GM21723 (cell line): ENCODE measurements around the gene DPP4.

Experiments used
- ATAC-seq: cut with Tn5 transposase; IDR thresholded peaks from one replicate; pipeline ENCODE4 v1.9.1; 2021; ENCODE audit warnings: mild to moderate bottlenecking, moderate library complexity; ENCODE audit not compliant: unreplicated experiment

Gene DPP4

GRCh38 chr2:162021516-162022058, 52.4 kb downstream of the DPP4 start:
- ATAC-seq, result no peak

- no peak for ATAC-seq
Observed at GRCh38 chr2:162018530-162018929, 55.5 kb downstream of the DPP4 start.

GRCh38 chr2:162017233-162017632, 56.8 kb downstream of the DPP4 start:
- no peak for ATAC-seq

GRCh38 chr2:162016080-162016479, 57.9 kb downstream of the DPP4 start:
- no peak for ATAC-seq

GRCh38 chr2:162014751-162015150, 59.3 kb downstream of the DPP4 start:
- no peak for ATAC-seq

- ATAC-seq, result no peak
Observed at GRCh38 chr2:162013514-162014475, 60.2 kb downstream of the DPP4 start.

GRCh38 chr2:162012565-162013058, 61.4 kb downstream of the DPP4 start:
- no peak for ATAC-seq

GRCh38 chr2:162011706-162012564, 62.1 kb downstream of the DPP4 start:
- ATAC-seq, result no peak

- ATAC-seq, result no peak
Observed at GRCh38 chr2:162009543-162009942, 64.5 kb downstream of the DPP4 start.

- ATAC-seq, result no peak
Observed at GRCh38 chr2:162007447-162008040, 66.5 kb downstream of the DPP4 start.

- ATAC-seq, result no peak
Observed at GRCh38 chr2:162006337-162006736, 67.7 kb downstream of the DPP4 start.

- no peak for ATAC-seq
Observed at GRCh38 chr2:162004031-162004430, 70.0 kb downstream of the DPP4 start.

GRCh38 chr2:162002623-162003235, 71.3 kb downstream of the DPP4 start:
- ATAC-seq, result no peak

- ATAC-seq, result no peak
Observed at GRCh38 chr2:162000431-162000830, 73.6 kb downstream of the DPP4 start.

GRCh38 chr2:161999321-161999720, 74.7 kb downstream of the DPP4 start:
- ATAC-seq, result no peak

GRCh38 chr2:161998857-161999256, 75.2 kb downstream of the DPP4 start:
- no peak for ATAC-seq

GRCh38 chr2:161997916-161998471, 76.0 kb downstream of the DPP4 start:
- ATAC-seq, result no peak

- ATAC-seq, result no peak
Observed at GRCh38 chr2:161995553-161996016, 78.4 kb downstream of the DPP4 start.

GRCh38 chr2:161994761-161995520, 79.1 kb downstream of the DPP4 start:
- ATAC-seq, result no peak
